Left ventricle myocardium inferior (tissue), 1 donor: ENCODE results near the gene COL15A1. TPM values are rescaled to one million over a fixed set of nuclear protein-coding genes. Genes with fewer than 3 reads are reported as not detected.

Experiments
- DNase-seq: peaks from one replicate; pipeline ENCODE4 v3.0.0-alpha.2; 2020
- H3K27ac ChIP-seq: fragments of 200-600 bp; replicated peaks from 2 replicates; pipeline ENCODE4 v1.8.0; 2021
- H3K27me3 ChIP-seq: fragments of 200-600 bp; 2 replicates; pipeline ENCODE4 v1.8.0; 2021; ENCODE audit warnings: low read depth
- H3K36me3 ChIP-seq: fragments of 200-600 bp; 2 replicates; pipeline ENCODE4 v1.8.0; 2021
- H3K4me1 ChIP-seq: fragments of 200-600 bp; 2 replicates; pipeline ENCODE4 v1.8.0; 2021
- H3K4me3 ChIP-seq: fragments of 200-600 bp; 2 replicates; pipeline ENCODE4 v1.8.0; 2021; ENCODE audit warnings: mild to moderate bottlenecking, moderate library complexity
- H3K9me3 ChIP-seq: fragments of 200-600 bp; replicated peaks from 2 replicates; pipeline ENCODE4 v1.8.0; 2021
- CTCF ChIP-seq: fragments of 200-600 bp; IDR thresholded peaks from 2 replicates; pipeline ENCODE4 v1.8.0; 2021; ENCODE audit warnings: antibody characterized with exemption, mild to moderate bottlenecking, borderline replicate concordance
- intact Hi-C: fragments of 100-400 bp; cut with micrococcal nuclease; formaldehyde crosslinking; loops from one replicate; pipeline ENCODE4 v1.11.0; 2022
- total RNA-seq: library from RNA; stranded (reverse); fragmentation: NEBNext Ultra II Directional; extraction: Animal tissue kit (Norgen Biotek cat#: 25700); gene quantifications from one replicate; pipeline ENCODE4 v1.2.1, GENCODE V29; 2021
- donor health status: DM: no; HTN: yes; CAD: no; lungs with severe emphysema.

The COL15A1 gene
- total RNA-seq, 1 donor from 2014 or later = 45.4 TPM

DNA sequence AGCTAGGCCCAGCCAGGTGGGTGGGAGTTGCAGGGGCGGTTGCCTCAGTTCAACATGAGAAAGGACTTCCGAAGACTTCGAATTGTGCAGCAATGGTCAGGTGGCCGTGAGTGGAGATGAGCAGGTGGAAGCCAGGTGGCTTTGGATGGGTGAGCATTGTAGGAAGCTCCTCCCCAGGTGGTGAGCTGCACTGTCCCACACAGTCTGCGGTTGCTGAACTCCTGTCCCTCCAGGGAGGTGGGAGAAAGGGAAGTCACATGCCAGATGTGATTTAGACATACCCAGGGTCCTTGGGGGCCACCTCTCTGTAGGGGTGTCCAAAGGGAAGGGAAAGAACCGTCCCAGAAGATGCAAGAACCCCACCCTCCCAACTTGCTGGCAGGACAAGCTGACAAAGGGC, 30.4 kb downstream of the COL15A1 start:
- Histone ChIP-seq H3K27ac (peak overlapping the region; percentile 86), H3K36me3 (no peaks in the 10 kb centered on the region), H3K9me3 (no peaks in the 10 kb centered on the region), H3K4me3 (peak overlapping the region; percentile 58), H3K27me3 (no peaks in the 10 kb centered on the region), H3K4me1 (peaks cover 97% of the 10 kb centered on the region)
- intact Hi-C loops = loop anchor here (10.0 kb wide), 1 partner anchor 109 kb away; no protein-coding TSS in a partner anchor
- no peak for DNase-seq
- TF ChIP-seq CTCF = no peak

DNA sequence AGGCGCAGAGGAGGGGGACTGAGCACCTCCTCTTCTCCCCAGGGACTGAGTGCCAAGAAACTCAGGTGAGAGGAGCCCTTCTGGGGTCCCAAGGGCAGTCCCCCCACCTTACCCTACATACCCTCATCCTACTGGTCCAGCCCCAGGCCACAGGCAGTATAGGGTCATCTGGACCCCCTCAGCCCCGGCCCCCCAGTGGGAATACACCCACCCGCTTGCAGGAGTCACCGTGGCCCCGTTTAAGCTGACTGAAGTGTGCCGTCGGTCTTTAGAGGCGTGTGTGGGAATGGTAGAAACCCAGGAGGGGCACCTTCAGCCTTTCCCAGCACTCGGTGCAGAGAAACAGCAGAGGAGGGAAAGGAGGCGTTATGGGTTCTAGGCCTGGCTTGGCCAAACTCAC, 30.8 kb downstream of the COL15A1 start:
- intact Hi-C loops = loop anchor here (10.0 kb wide), 1 partner anchor 110 kb away; no protein-coding TSS in a partner anchor
- Histone ChIP-seq H3K36me3 (no peaks in the 10 kb centered on the region), H3K27me3 (no peaks in the 10 kb centered on the region), H3K4me3 (peak overlapping the region; percentile 58), H3K4me1 (peaks cover 97% of the 10 kb centered on the region), H3K9me3 (no peaks in the 10 kb centered on the region), H3K27ac (peak overlapping the region; percentile 86)
- DNase-seq = no peak
- no peak for TF ChIP-seq CTCF

DNA sequence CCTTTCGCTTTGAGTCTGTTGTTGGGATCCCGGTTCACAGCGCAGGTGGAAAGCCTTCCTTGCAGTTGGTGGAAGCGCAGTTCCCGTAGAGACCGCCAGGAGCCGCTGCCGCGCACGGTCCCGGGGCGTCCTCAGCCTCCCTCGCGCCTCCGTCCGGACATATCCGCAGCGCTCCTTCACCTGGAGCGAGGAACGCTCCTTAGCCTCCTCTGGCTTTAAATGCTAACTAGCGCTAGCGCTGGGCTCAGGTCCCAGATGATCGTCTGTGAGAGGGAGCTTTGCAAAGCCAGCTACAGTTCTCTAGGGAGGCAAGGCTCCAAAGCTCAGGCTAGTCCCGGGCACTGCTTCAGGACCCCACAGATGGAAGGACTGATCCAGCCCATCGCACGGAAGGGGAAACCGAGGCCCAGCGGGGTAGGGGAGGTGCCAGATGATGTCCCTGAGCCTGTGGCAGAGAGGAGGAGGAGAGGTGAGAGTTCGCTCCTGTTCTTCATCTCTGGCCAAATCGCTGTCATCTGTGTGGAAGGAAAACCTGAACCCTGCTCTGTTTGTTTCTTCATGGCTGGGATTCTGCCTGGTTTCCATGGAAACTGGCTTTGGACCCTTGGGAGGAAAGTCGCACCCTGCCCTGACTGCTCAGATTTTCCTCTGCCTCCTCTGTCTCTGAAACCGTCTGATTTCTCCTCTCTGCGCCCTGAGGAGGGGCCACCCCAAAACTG, 31.4 kb downstream of the COL15A1 start:
- Histone ChIP-seq H3K9me3 (no peaks in the 10 kb centered on the region), H3K4me3 (peak overlapping the region; percentile 58), H3K27me3 (no peaks in the 10 kb centered on the region), H3K27ac (peak overlapping the region; percentile 86), H3K36me3 (no peaks in the 10 kb centered on the region), H3K4me1 (peaks cover 97% of the 10 kb centered on the region)
- TF ChIP-seq CTCF = peak; percentile 100
- intact Hi-C loops = loop anchor here (10.0 kb wide), 1 partner anchor 110 kb away; no protein-coding TSS in a partner anchor
- DNase-seq = peak; percentile 87

GRCh38 chr9:98975838-98976237, 32.1 kb downstream of the COL15A1 start:
- no peaks in the 10 kb centered on the region for H3K36me3 ChIP-seq
- H3K27ac ChIP-seq = peak overlapping the region; percentile 86
- peak overlapping the region; percentile 58 for H3K4me3 ChIP-seq
- H3K9me3 ChIP-seq = no peaks in the 10 kb centered on the region
- intact Hi-C loops = loop anchor here (10.0 kb wide), 1 partner anchor 111 kb away; no protein-coding TSS in a partner anchor
- TF ChIP-seq CTCF = no peak
- peaks cover 95% of the 10 kb centered on the region for H3K4me1 ChIP-seq
- H3K27me3 ChIP-seq = no peaks in the 10 kb centered on the region
- no peak for DNase-seq

GRCh38 chr9:98977246-98977714, 33.6 kb downstream of the COL15A1 start:
- H3K4me1 ChIP-seq = peaks cover 81% of the 10 kb centered on the region
- no peaks in the 10 kb centered on the region for H3K27me3 ChIP-seq
- intact Hi-C loops = loop anchor here (10.0 kb wide), 1 partner anchor 112 kb away; no protein-coding TSS in a partner anchor
- DNase-seq = peak; percentile 76
- no peaks in the 10 kb centered on the region for H3K9me3 ChIP-seq
- peak overlapping the region; percentile 86 for H3K27ac ChIP-seq
- H3K4me3 ChIP-seq = no peak overlapping the region
- no peaks in the 10 kb centered on the region for H3K36me3 ChIP-seq
- peak; percentile 8 for TF ChIP-seq CTCF
